ENCODE measurements around the gene SAG.

The SAG gene

GRCh38 chr2:233387225-233387624 lies 79.6 kb downstream of the SAG start:
- no peak overlapping the region for H3K4me3 ChIP-seq (ENCODE audit: low read depth, low read length)

GRCh38 chr2:233387667-233388528 lies 80.3 kb downstream of the SAG start:
- no peak overlapping the region for H3K4me3 ChIP-seq (ENCODE audit: low read depth, low read length)
- TF ChIP-seq, protein P1, sequence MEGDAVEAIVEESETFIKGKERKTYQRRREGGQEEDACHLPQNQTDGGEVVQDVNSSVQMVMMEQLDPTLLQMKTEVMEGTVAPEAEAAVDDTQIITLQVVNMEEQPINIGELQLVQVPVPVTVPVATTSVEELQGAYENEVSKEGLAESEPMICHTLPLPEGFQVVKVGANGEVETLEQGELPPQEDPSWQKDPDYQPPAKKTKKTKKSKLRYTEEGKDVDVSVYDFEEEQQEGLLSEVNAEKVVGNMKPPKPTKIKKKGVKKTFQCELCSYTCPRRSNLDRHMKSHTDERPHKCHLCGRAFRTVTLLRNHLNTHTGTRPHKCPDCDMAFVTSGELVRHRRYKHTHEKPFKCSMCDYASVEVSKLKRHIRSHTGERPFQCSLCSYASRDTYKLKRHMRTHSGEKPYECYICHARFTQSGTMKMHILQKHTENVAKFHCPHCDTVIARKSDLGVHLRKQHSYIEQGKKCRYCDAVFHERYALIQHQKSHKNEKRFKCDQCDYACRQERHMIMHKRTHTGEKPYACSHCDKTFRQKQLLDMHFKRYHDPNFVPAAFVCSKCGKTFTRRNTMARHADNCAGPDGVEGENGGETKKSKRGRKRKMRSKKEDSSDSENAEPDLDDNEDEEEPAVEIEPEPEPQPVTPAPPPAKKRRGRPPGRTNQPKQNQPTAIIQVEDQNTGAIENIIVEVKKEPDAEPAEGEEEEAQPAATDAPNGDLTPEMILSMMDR (IDR thresholded peaks at IDR 0.05; ENCODE audit: control insufficient read depth, extremely low read depth, insufficient read depth), result no peak
- peak; percentile 54 for DNase-seq (ENCODE audit: low read depth)

More at GRCh38 chr2:233387225-233387624, 79.6 kb downstream of the SAG start:
- no peak for DNase-seq (ENCODE audit: low read depth)
- TF ChIP-seq, protein P1 (IDR thresholded peaks at IDR 0.05; ENCODE audit: control insufficient read depth, extremely low read depth, insufficient read depth), result no peak

DNA sequence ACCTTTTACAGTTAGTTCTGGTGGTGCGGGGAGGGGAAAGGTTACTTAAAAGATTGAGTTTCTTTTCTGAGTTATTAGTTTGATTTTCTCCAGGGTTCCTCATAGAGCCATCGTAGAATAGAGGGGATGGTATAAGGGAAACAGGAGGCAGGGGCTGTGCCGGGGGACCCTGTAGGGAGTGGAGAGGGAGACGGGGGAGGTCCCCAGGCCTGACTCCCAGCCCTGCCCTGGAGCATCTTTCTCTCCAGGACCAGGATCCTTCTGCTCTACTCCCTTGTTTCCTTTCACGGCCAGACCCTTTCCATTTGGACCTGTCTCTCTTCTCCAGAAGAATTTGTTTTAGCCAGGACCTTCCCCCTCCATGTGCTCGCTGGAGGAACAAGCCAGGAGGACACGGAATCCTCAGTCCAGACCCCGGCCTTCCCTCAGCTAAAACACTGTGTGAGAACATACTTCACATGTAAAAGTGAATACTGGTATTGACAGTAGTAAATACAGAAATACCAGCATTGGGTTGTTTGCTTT lies 82.0 kb downstream of the SAG start:
- TF ChIP-seq, protein P1 (IDR thresholded peaks at IDR 0.05; ENCODE audit: control insufficient read depth, extremely low read depth, insufficient read depth), result no peak
- DNase-seq (ENCODE audit: low read depth), result no peak
- no peak overlapping the region for H3K4me3 ChIP-seq (ENCODE audit: low read depth, low read length)

- H3K4me3 ChIP-seq (ENCODE audit: low read depth, low read length), result no peak overlapping the region
- DNase-seq (ENCODE audit: low read depth), result no peak
- TF ChIP-seq, protein P1 (IDR thresholded peaks at IDR 0.05; ENCODE audit: control insufficient read depth, extremely low read depth, insufficient read depth), result no peak
These were observed 88.1 kb downstream of the SAG start for GRCh38 chr2:233395687-233396086.
